HepG2 (cell line): Measurements from ENCODE around the gene LYPD6. TPM values are rescaled to one million over a fixed set of nuclear protein-coding genes. Genes with fewer than 3 reads are reported as not detected.

Experiments
- ATAC-seq: fragments of 200-7000 bp; cut with Tn5 transposase; 3 replicates; pipeline ENCODE4 v1.9.1; 2020; ENCODE audit warnings: mild to moderate bottlenecking, moderate library complexity
- BruUV-seq: library from RNA; stranded (reverse); fragments of 400-500 nt; replicated peaks from 2 replicates; lab custom pipeline; 2021; lab: Mats Ljungman, UMichigan
- CTCF ChIA-PET: fragments of 300-600 bp; formaldehyde crosslinking; extraction: SDS; loops from one replicate; lab custom pipeline; 2021; ENCODE audit warnings: low total read pairs, inconsistent platforms, low intra/inter-chr PET ratio; lab: Yijun Ruan, JAX
- POLR2A ChIA-PET: fragments of 350-600 bp; sonication (Branson Sonifier 250); formaldehyde crosslinking; loops from one replicate; lab custom pipeline; 2020; ENCODE audit warnings: antibody characterized with exemption, inconsistent platforms; lab: Yijun Ruan, JAX
- DNase-seq: peaks from one replicate; pipeline ENCODE4 v3.0.0-alpha.2; 2015; ENCODE audit warnings: low spot score
- FAIRE-seq: peaks from 3 replicates; lab custom pipeline; 2011; peaks lifted over from hg19 to GRCh38; lab: Jason Lieb, UNC
- H2AFZ ChIP-seq: one replicate; pipeline ENCODE4 v1.6.1; 2011; ENCODE audit warnings: low read length, inconsistent platforms
- H3K27ac ChIP-seq: fragments of 300-600 bp; 3 replicates; pipeline ENCODE4 v1.8.0; 2011; ENCODE audit warnings: mixed run types, mild to moderate bottlenecking, mixed read lengths, low read length, inconsistent platforms; ENCODE audit not compliant: insufficient read depth; ENCODE audit errors: extremely low read length
- H3K27me3 ChIP-seq, 2 experiments: fragments of 200-600 bp in 1 of 2; 2 replicates in 1 of 2; 3 replicates in 1 of 2; pipeline versions ENCODE4 v1.6.0 to v1.8.0; 2011; ENCODE audit warnings: low read length in 2 of 2, mild to moderate bottlenecking in 2 of 2, moderate library complexity in 2 of 2, inconsistent platforms in 1 of 2; ENCODE audit not compliant: insufficient read depth in 2 of 2, control insufficient read depth in 1 of 2
- H3K36me3 ChIP-seq, 2 experiments: fragments of 200-600 bp in 1 of 2; replicated peaks in 1 of 2; 2 replicates in 1 of 2; 3 replicates in 1 of 2; pipeline versions ENCODE4 v1.5.1 to v1.8.0; 2011; ENCODE audit warnings: low read length in 2 of 2, inconsistent platforms in 1 of 2; ENCODE audit not compliant: insufficient read depth in 2 of 2, control insufficient read depth in 1 of 2
- H3K4me1 ChIP-seq: 2 replicates; pipeline ENCODE4 v1.5.1; 2012; ENCODE audit warnings: low read length, inconsistent platforms; ENCODE audit not compliant: insufficient read depth
- H3K4me2 ChIP-seq: 2 replicates; pipeline ENCODE4 v1.6.0; 2011; ENCODE audit warnings: low read depth, low read length, inconsistent platforms
- H3K4me3 ChIP-seq, 3 experiments: fragments of 200-600 bp in 1 of 3; sonication (generic), shearing (Covaris generic) in 1 of 3; replicated peaks in 1 of 3; 2 replicates each; pipeline ENCODE4 v1.5.1; 2011 to 2016; ENCODE audit warnings: low read length in 3 of 3, inconsistent platforms in 2 of 3, low read depth in 2 of 3, mild to moderate bottlenecking in 2 of 3, control low read depth in 1 of 3, mixed read lengths in 1 of 3; ENCODE audit not compliant: insufficient read depth in 1 of 3
- H3K79me2 ChIP-seq: one replicate; pipeline ENCODE4 v1.6.1; 2011; ENCODE audit warnings: low read length, inconsistent platforms; ENCODE audit not compliant: insufficient read depth
- H3K9ac ChIP-seq: 2 replicates; pipeline ENCODE4 v1.6.0; 2011; ENCODE audit warnings: mild to moderate bottlenecking, low read depth, low read length, inconsistent platforms; ENCODE audit not compliant: insufficient read depth
- H3K9me3 ChIP-seq: 2 replicates; pipeline ENCODE4 v1.5.1; 2012; ENCODE audit warnings: mild to moderate bottlenecking, low read length
- H4K20me1 ChIP-seq: 2 replicates; pipeline ENCODE4 v1.6.0; 2011; ENCODE audit warnings: inconsistent platforms, mild to moderate bottlenecking, low read length, moderate library complexity; ENCODE audit not compliant: insufficient read depth
- ASH2L ChIP-seq: fragments of 300-600, 200-600 bp; sonication (generic); IDR thresholded peaks from 2 replicates; pipeline ENCODE4 v1.7.0; 2017; ENCODE audit warnings: low read depth, mild to moderate bottlenecking, moderate library complexity, mixed read lengths, low read length; ENCODE audit not compliant: insufficient read length
- FOXP1 ChIP-seq, 2 experiments: fragments of 450-650 bp in 1 of 2; IDR thresholded peaks; 2 replicates each; pipeline ENCODE4 v1.6.1; 2017 to 2018; ENCODE audit warnings: antibody characterized with exemption in 1 of 2
- JDP2 ChIP-seq: sonication (generic); formaldehyde crosslinking; IDR thresholded peaks from 2 replicates; pipeline ENCODE4 v1.8.1; 2022; ENCODE audit warnings: missing genetic modification reagents, borderline replicate concordance
- MAFF ChIP-seq: IDR thresholded peaks from 2 replicates; pipeline ENCODE4 v1.6.1; 2011; ENCODE audit warnings: low read depth, low read length, improper control_type of control experiment
- MAFK ChIP-seq, 2 experiments: IDR thresholded peaks in 1 of 2; conservative IDR thresholded peaks in 1 of 2; 2 replicates each; pipeline ENCODE4 v1.6.1; 2011; ENCODE audit warnings: improper control_type of control experiment in 2 of 2, low read length in 2 of 2
- NFYB ChIP-seq: sonication (generic); formaldehyde crosslinking; IDR thresholded peaks from 2 replicates; pipeline ENCODE4 v1.4.0; 2020; ENCODE audit warnings: missing genetic modification reagents
- ONECUT2 ChIP-seq: sonication (generic); formaldehyde crosslinking; IDR thresholded peaks from 2 replicates; pipeline ENCODE4 v1.4.0; 2020; ENCODE audit warnings: missing genetic modification reagents
- RBFOX2 ChIP-seq: fragments of 200-400 bp; formaldehyde crosslinking; IDR thresholded peaks from 2 replicates; pipeline ENCODE4 v1.6.1; 2017; ENCODE audit warnings: low read depth, mild to moderate bottlenecking, low read length
- RFX3 ChIP-seq: IDR thresholded peaks from 2 replicates; pipeline ENCODE4 v1.6.1; 2016; ENCODE audit warnings: missing biosample characterization, missing genetic modification reagents
- ZNF468 ChIP-seq: sonication (generic); formaldehyde crosslinking; IDR thresholded peaks from 2 replicates; pipeline ENCODE4 v1.8.0; 2022; ENCODE audit warnings: mild to moderate bottlenecking, moderate library complexity, missing genetic modification reagents
- ZNF609 ChIP-seq: sonication (generic); formaldehyde crosslinking; IDR thresholded peaks from 2 replicates; pipeline ENCODE4 v1.4.0; 2020; ENCODE audit warnings: mild to moderate bottlenecking, missing genetic modification reagents, borderline replicate concordance
- ZNF678 ChIP-seq: sonication (generic); formaldehyde crosslinking; IDR thresholded peaks from 2 replicates; pipeline ENCODE4 v1.4.0; 2020; ENCODE audit warnings: mild to moderate bottlenecking, missing genetic modification reagents
- WGBS: methylation state at CpG from one replicate; pipeline ENCODE4 v1.1.6; 2017; ENCODE audit warnings: low lambda C conversion rate; 5-methylcytosine and 5-hydroxymethylcytosine counted together
- in situ Hi-C: cut with HindIII; loops from 2 replicates; pipeline ENCODE4 v1.10.0; 2017; ENCODE audit warnings: low pct_unique_long_range_greater_than_20kb; ENCODE audit not compliant: extremely low pct_ligation_motif_present
- intact Hi-C: fragments of 100-400 bp; cut with micrococcal nuclease; formaldehyde crosslinking; loops from one replicate; pipeline ENCODE4 v1.10.0; 2022; ENCODE audit not compliant: unreplicated experiment
- polyA plus RNA-seq, 8 experiments: library from polyadenylated mRNA; depleted of rRNA in 3 of 8; stranded (reverse) in 7 of 8; unstranded in 1 of 8; fragments of >200 nt; fragmentation: Illumina TruSeq in 4 of 8; extraction: Trizol in 4 of 8; gene quantifications; 2 replicates each; pipeline versions ENCODE4 v1.2.1 to v1.2.3, GENCODE V29; 2011 to 2016; ENCODE audit warnings: low read depth in 4 of 8, missing spikeins in 1 of 8, mixed read lengths in 1 of 8; ENCODE audit not compliant: insufficient read depth in 1 of 8
- total RNA-seq, 5 experiments: library from RNA; depleted of rRNA; stranded (reverse); fragments of >200 nt; fragmentation: Illumina TruSeq; extraction: Trizol; gene quantifications; 2 replicates each; pipeline ENCODE4 v1.2.3, GENCODE V29; 2016; ENCODE audit warnings: low read depth in 1 of 5
- TF ChIP-seq, protein P1 (sequence below): sonication (generic); formaldehyde crosslinking; IDR thresholded peaks from 2 replicates; pipeline ENCODE4 v1.4.0; 2020; ENCODE audit warnings: missing genetic modification reagents, borderline replicate concordance

The LYPD6 gene
- total and polyA plus RNA-seq, 2 of the 13 experiments (the other 11 are each of a cell fraction or from before 2014, with no cell fraction given): 0.01 to 0.07 TPM

DNA sequence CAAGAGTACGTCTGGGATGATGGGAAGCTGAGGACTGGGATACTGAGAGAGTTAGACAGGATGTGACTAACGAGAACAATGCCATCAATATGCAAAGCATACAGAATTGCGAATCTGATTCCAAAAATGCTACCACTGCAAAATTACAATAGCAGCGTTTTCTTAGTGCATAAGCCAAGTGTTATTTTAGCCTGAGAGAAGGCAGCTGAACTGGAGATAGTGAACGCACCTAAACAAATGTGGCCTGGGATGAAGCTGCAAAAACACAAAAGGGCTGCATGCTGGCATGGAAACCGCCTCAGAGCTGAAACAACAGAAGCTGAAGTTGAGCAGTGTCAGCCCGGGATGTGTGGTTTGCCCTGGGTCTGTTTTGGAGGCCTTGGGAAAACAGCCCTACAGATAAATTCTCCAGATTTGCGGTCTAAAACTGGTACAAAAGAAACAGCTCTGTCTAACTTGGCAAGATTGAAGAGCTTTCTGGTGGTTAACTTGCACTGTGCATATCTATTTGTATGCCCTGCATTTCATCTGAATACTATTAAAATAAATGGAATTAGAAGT lies 45.5 kb downstream of the LYPD6 start:
- H4K20me1 ChIP-seq: no peaks in the 10 kb centered on the region
- CTCF ChIA-PET: no interaction called here
- no peaks in the 10 kb centered on the region for H3K36me3 ChIP-seq
- TF ChIP-seq ONECUT2 (CRISPR knock-in tag) (no peak), ZNF609 (no peak), JDP2 (CRISPR knock-in tag) (no peak), RBFOX2 (no peak), ZNF678 (no peak), NFYB (CRISPR knock-in tag) (no peak), ASH2L (no peak), RFX3 (CRISPR knock-in tag) (no peak), MAFF (peak; percentile 78), ZNF468 (CRISPR knock-in tag) (no peak), FOXP1 (IDR thresholded peaks at IDR 0.05) (no peak), FOXP1 (CRISPR knock-in tag; IDR thresholded peaks at IDR 0.05) (no peak), MAFK (conservative IDR thresholded peaks at IDR 0.05 in 1 of 2, IDR thresholded peaks at IDR 0.05 in 1 of 2; ENCODE audit: low read length in 2 of 2) (peak; percentile 67 to 79)
- TF ChIP-seq, protein P1, sequence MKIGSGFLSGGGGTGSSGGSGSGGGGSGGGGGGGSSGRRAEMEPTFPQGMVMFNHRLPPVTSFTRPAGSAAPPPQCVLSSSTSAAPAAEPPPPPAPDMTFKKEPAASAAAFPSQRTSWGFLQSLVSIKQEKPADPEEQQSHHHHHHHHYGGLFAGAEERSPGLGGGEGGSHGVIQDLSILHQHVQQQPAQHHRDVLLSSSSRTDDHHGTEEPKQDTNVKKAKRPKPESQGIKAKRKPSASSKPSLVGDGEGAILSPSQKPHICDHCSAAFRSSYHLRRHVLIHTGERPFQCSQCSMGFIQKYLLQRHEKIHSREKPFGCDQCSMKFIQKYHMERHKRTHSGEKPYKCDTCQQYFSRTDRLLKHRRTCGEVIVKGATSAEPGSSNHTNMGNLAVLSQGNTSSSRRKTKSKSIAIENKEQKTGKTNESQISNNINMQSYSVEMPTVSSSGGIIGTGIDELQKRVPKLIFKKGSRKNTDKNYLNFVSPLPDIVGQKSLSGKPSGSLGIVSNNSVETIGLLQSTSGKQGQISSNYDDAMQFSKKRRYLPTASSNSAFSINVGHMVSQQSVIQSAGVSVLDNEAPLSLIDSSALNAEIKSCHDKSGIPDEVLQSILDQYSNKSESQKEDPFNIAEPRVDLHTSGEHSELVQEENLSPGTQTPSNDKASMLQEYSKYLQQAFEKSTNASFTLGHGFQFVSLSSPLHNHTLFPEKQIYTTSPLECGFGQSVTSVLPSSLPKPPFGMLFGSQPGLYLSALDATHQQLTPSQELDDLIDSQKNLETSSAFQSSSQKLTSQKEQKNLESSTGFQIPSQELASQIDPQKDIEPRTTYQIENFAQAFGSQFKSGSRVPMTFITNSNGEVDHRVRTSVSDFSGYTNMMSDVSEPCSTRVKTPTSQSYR (CRISPR knock-in tag): no peak
- no peak overlapping the region for H2AFZ ChIP-seq
- H3K4me3 ChIP-seq: no peak overlapping the region
- intact Hi-C loops: no loop called here
- in situ Hi-C loops: no loop called here
- no peak overlapping the region for H3K9ac ChIP-seq
- POLR2A ChIA-PET: no interaction called here
- H3K9me3 ChIP-seq: no peaks in the 10 kb centered on the region
- DNase-seq (no peak), FAIRE-seq (no peak), ATAC-seq (no peak)
- H3K4me2 ChIP-seq: no peak overlapping the region
- no TSS peak for BruUV-seq
- H3K27me3 ChIP-seq: no peaks in the 10 kb centered on the region
- 22% methylated on average over 8 of the region's 8 CpGs for WGBS
- no peaks in the 10 kb centered on the region for H3K79me2 ChIP-seq
- H3K27ac ChIP-seq: no peak overlapping the region
- H3K4me1 ChIP-seq: no peaks in the 10 kb centered on the region
